CD4-positive, alpha-beta T cell (primary cell): ENCODE measurements around the gene GRIN1. TPM values are rescaled to one million over a fixed set of nuclear protein-coding genes. Genes with fewer than 3 reads are reported as not detected.
A peak's percentile ranks its signal among the peaks of the same experiment; 100 is the strongest.

ENCODE experiments used
- ATAC-seq: fragments of 200-7000 bp; cut with Tn5 transposase; one replicate; pipeline ENCODE4 v1.10.0; 2022; ENCODE audit warnings: mild to moderate bottlenecking; ENCODE audit not compliant: poor library complexity
- CTCF ChIA-PET: fragments of 350-600 bp; sonication (Branson Sonifier 250); formaldehyde crosslinking; loops from one replicate; lab custom pipeline; 2021; ENCODE audit warnings: antibody characterized with exemption, inconsistent platforms; lab: Charles Lee
- POLR2A ChIA-PET: fragments of 350-600 bp; sonication (Branson Sonifier 250); formaldehyde crosslinking; loops from one replicate; lab custom pipeline; 2021; ENCODE audit warnings: antibody characterized with exemption, inconsistent platforms; lab: Charles Lee
- DNase-seq, 14 experiments: peaks; one replicate each; pipeline ENCODE4 v3.0.0-alpha.2; 2013 to 2020; ENCODE audit warnings: mixed read lengths in 2 of 14
- H3K27ac ChIP-seq, 2 donors: one replicate each; pipeline versions ENCODE4 v1.5.1 to v1.7.0; 2013; ENCODE audit warnings: low read length in 2 of 2, low read depth in 1 of 2, mild to moderate bottlenecking in 1 of 2
- H3K27me3 ChIP-seq, 2 experiments: 1 replicate in 1 of 2; 2 replicates in 1 of 2; pipeline versions ENCODE4 v1.6.1 to v1.7.0; 2013; ENCODE audit warnings: low read length in 2 of 2, control low read depth in 1 of 2, mild to moderate bottlenecking in 1 of 2, moderate library complexity in 1 of 2; ENCODE audit not compliant: insufficient read depth in 2 of 2, control insufficient read depth in 1 of 2
- H3K36me3 ChIP-seq: one replicate; pipeline ENCODE4 v1.6.1; 2013; ENCODE audit warnings: low read length, control low read depth; ENCODE audit not compliant: insufficient read depth
- H3K4me1 ChIP-seq: one replicate; pipeline ENCODE4 v1.6.1; 2013; ENCODE audit warnings: low read length, control low read depth; ENCODE audit not compliant: insufficient read depth
- H3K4me3 ChIP-seq: one replicate; pipeline ENCODE4 v1.5.1; 2013; ENCODE audit warnings: mild to moderate bottlenecking, low read length, moderate library complexity
- H3K9me3 ChIP-seq, 2 experiments: 1 replicate in 1 of 2; 2 replicates in 1 of 2; pipeline versions ENCODE4 v1.6.1 to v1.7.0; 2013; ENCODE audit warnings: low read length in 2 of 2, mild to moderate bottlenecking in 2 of 2, control low read depth in 1 of 2, moderate library complexity in 1 of 2; ENCODE audit not compliant: control insufficient read depth in 1 of 2, insufficient read depth in 1 of 2
- H3K27ac Mint-ChIP-seq: one replicate; pipeline ENCODE4 v1.8.0; 2020; ENCODE audit warnings: mixed read lengths
- H3K27me3 Mint-ChIP-seq: one replicate; pipeline ENCODE4 v1.8.0; 2021; ENCODE audit warnings: mixed read lengths
- H3K36me3 Mint-ChIP-seq: one replicate; pipeline ENCODE4 v1.8.0; 2021; ENCODE audit warnings: low read depth, mixed read lengths
- H3K4me1 Mint-ChIP-seq: one replicate; pipeline ENCODE4 v1.8.0; 2021; ENCODE audit warnings: low read depth, mixed read lengths
- H3K4me3 Mint-ChIP-seq: one replicate; pipeline ENCODE4 v1.8.0; 2020; ENCODE audit warnings: mild to moderate bottlenecking, mixed read lengths
- H3K9me3 Mint-ChIP-seq: one replicate; pipeline ENCODE4 v1.8.0; 2020; ENCODE audit warnings: mixed read lengths
- intact Hi-C, 2 experiments: fragments of 100-400 bp; cut with DNase I in 1 of 2; cut with micrococcal nuclease in 1 of 2; formaldehyde crosslinking; loops; one replicate each; pipeline versions ENCODE4 v1.15.1 to v1.9.0; 2023 to 2025; cut with DNase I, micrococcal nuclease
- total RNA-seq, 174 experiments: library from RNA in 2 of 174; stranded (reverse) in 2 of 174; gene quantifications; one replicate each; pipeline ENCODE4 v1.2.3 and lab custom pipeline; 2021 to 2026
- TF ChIP-seq, protein P1 (sequence below): fragments of 200-600 bp; IDR thresholded peaks from one replicate; pipeline ENCODE4 v1.8.0; 2022; ENCODE audit warnings: antibody characterized with exemption, mild to moderate bottlenecking

GRIN1 gene
- total RNA-seq, 2 experiments from 2014 or later: not detected

DNA sequence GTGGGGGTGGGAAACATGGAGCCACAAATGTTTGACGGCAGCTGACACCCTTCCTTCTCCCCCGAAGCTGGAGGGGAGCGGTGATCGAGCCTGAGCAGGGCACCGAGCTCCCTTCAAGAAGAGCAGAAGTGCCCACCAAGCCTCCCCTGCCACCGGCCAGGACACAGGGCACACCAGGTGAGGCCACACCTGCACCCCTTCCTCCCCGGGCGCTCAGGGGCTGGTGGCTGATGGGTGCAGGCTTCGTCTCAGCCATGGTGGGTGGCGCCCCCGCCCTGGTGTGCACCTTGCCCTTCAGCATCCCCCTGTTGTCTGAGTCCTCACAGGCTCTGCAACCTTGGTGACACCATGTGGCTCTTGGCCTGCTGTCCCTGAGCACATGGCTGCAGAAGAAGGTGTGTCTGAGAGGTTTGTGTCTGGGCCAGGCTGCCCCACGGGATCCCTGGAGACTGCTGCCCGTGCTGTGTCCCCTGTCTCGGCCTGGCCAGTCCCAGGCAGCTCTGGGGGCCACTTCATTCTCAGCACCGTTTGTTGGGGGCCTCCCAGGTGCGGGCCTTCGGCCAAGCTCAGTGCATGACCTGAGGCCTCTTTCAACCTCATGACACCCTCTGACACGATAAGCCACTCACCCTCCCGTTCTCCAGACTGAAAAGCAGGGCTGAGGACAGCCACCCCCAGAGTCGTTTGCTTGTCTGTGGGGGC lies 41.0 kb upstream of the GRIN1 start:
- CTCF ChIA-PET: no interaction called here
- H3K27ac ChIP-seq: peak overlapping the region; percentile 37 to 38

GRCh38 chr9:137099231-137099630 lies 39.7 kb upstream of the GRIN1 start:
- no peak overlapping the region for H3K27ac ChIP-seq
- Mint-ChIP-seq H3K4me1 (peaks cover 18% of the 10 kb centered on the region), H3K36me3 (peaks cover 37% of the 10 kb centered on the region), H3K9me3 (no peaks in the 10 kb centered on the region), H3K27me3 (no peaks in the 10 kb centered on the region), H3K4me3 (peak overlapping the region; percentile 30), H3K27ac (peak overlapping the region; percentile 56)
- no peaks in the 10 kb centered on the region for H3K9me3 ChIP-seq
- no peaks in the 10 kb centered on the region for H3K27me3 ChIP-seq
- ChIA-PET CTCF (no interaction called here), POLR2A (no interaction called here)
- TF ChIP-seq, protein P1, sequence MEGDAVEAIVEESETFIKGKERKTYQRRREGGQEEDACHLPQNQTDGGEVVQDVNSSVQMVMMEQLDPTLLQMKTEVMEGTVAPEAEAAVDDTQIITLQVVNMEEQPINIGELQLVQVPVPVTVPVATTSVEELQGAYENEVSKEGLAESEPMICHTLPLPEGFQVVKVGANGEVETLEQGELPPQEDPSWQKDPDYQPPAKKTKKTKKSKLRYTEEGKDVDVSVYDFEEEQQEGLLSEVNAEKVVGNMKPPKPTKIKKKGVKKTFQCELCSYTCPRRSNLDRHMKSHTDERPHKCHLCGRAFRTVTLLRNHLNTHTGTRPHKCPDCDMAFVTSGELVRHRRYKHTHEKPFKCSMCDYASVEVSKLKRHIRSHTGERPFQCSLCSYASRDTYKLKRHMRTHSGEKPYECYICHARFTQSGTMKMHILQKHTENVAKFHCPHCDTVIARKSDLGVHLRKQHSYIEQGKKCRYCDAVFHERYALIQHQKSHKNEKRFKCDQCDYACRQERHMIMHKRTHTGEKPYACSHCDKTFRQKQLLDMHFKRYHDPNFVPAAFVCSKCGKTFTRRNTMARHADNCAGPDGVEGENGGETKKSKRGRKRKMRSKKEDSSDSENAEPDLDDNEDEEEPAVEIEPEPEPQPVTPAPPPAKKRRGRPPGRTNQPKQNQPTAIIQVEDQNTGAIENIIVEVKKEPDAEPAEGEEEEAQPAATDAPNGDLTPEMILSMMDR: no peak
- H3K36me3 ChIP-seq: peaks cover 69% of the 10 kb centered on the region
- H3K4me3 ChIP-seq: no peak overlapping the region
- ATAC-seq: no peak
- no peak for DNase-seq
- peaks cover 28% of the 10 kb centered on the region for H3K4me1 ChIP-seq
- intact Hi-C loops: loop anchor here in 1 of 2 experiments (10.0 kb wide), 1 partner anchor 506 kb away; the partner anchor contains the start of gene ARRDC1

More for the DNA sequence above, 41.0 kb upstream of the GRIN1 start:
- POLR2A ChIA-PET: interaction anchor here (0.8 kb wide), 1 partner anchor 11 kb away, joined by 4 read pairs; the partner anchor contains the start of gene MAN1B1
- ATAC-seq: no peak
- H3K4me3 ChIP-seq: no peak overlapping the region
- Mint-ChIP-seq H3K4me3 (no peak overlapping the region), H3K36me3 (peaks cover 43% of the 10 kb centered on the region), H3K4me1 (peaks cover 18% of the 10 kb centered on the region), H3K27ac (peak overlapping the region; percentile 17), H3K9me3 (no peaks in the 10 kb centered on the region), H3K27me3 (no peaks in the 10 kb centered on the region)
- TF ChIP-seq, protein P1: no peak
- no peak for DNase-seq
- no peaks in the 10 kb centered on the region for H3K9me3 ChIP-seq
- intact Hi-C loops: loop anchor here in 1 of 2 experiments (2.0 to 10.0 kb wide), 2 partner anchors 17 to 507 kb away; partner anchors contain the start of genes ARRDC1 and DPP7
- H3K36me3 ChIP-seq: peaks cover 58% of the 10 kb centered on the region
- peaks cover 28% of the 10 kb centered on the region for H3K4me1 ChIP-seq
- no peaks in the 10 kb centered on the region for H3K27me3 ChIP-seq

GRCh38 chr9:137103206-137103999 lies 35.6 kb upstream of the GRIN1 start:
- DNase-seq (no peak), ATAC-seq (no peak)
- POLR2A ChIA-PET: interaction anchor here (1.9 kb wide), 1 partner anchor 8 kb away, joined by 5 read pairs; no protein-coding TSS in a partner anchor
- H3K27me3 Mint-ChIP-seq: no peaks in the 10 kb centered on the region
- intact Hi-C loops: no loop called here
- H3K27ac Mint-ChIP-seq: no peak overlapping the region
- no peaks in the 10 kb centered on the region for H3K27me3 ChIP-seq
- H3K36me3 ChIP-seq: peaks cover 96% of the 10 kb centered on the region
- H3K36me3 Mint-ChIP-seq: peaks cover 16% of the 10 kb centered on the region
- no peaks in the 10 kb centered on the region for H3K4me1 Mint-ChIP-seq
- H3K9me3 ChIP-seq: no peaks in the 10 kb centered on the region
- CTCF ChIA-PET: no interaction called here
- no peaks in the 10 kb centered on the region for H3K4me1 ChIP-seq
- H3K4me3 Mint-ChIP-seq: no peak overlapping the region
- H3K27ac ChIP-seq: no peak overlapping the region
- TF ChIP-seq, protein P1: no peak
- H3K9me3 Mint-ChIP-seq: no peaks in the 10 kb centered on the region
- H3K4me3 ChIP-seq: no peak overlapping the region
